ENCODE measurements around the gene FAM107B.

GRCh38 chr10:14583252-14583651 lies 191.4 kb downstream of the FAM107B start:
- TF ChIP-seq CTCF (IDR thresholded peaks at IDR 0.05) (no peak), POLR2A (IDR thresholded peaks at IDR 0.05) (no peak)

All from heart left ventricle (tissue), 13 donors.